Stomach (tissue), 9 donors: ENCODE results near the gene DAB1. TPM values are rescaled to one million over a fixed set of nuclear protein-coding genes. Genes with fewer than 3 reads are reported as not detected.
A peak's percentile ranks its signal among the peaks of the same experiment; 100 is the strongest.

ENCODE experiments used
- DNase-seq, 2 donors: peaks; one replicate each; pipeline versions ENCODE4 v3.0.0 to v3.0.0-alpha.2; 2013 to 2019
- H3K27ac ChIP-seq, 5 donors: fragments of 200-600 bp in 4 of 5; sonication (generic) in 4 of 5; one replicate each; pipeline ENCODE4 v1.5.1; 2013 to 2019; ENCODE audit warnings: mild to moderate bottlenecking in 1 of 5, moderate library complexity in 1 of 5
- H3K27me3 ChIP-seq, 3 donors: fragments of 200-600 bp; sonication (generic); one replicate each; pipeline ENCODE4 v1.5.1; 2017 to 2019; ENCODE audit warnings: mixed run types in 1 of 3
- H3K36me3 ChIP-seq, 4 donors: fragments of 200-600 bp; sonication (generic); 1 replicate in 3 of 4; 2 replicates in 1 of 4; pipeline ENCODE4 v1.5.1; 2016 to 2019
- H3K4me1 ChIP-seq, 4 donors: fragments of 200-600 bp; sonication (generic); one replicate each; pipeline ENCODE4 v1.5.1; 2016 to 2019
- H3K4me3 ChIP-seq, 4 donors: fragments of 200-600 bp; sonication (generic) in 3 of 4; one replicate each; pipeline ENCODE4 v1.5.1; 2016 to 2019; ENCODE audit warnings: mild to moderate bottlenecking in 1 of 4
- H3K9me3 ChIP-seq, 4 donors: fragments of 200-600 bp; sonication (generic); one replicate each; pipeline ENCODE4 v1.5.1; 2016 to 2019
- EP300 ChIP-seq: sonication (generic); formaldehyde crosslinking; IDR thresholded peaks from one replicate; pipeline ENCODE4 v1.6.1; 2017; ENCODE audit warnings: antibody characterized with exemption
- POLR2A ChIP-seq, 4 donors: fragments of 450-650 bp; IDR thresholded peaks; one replicate each; pipeline ENCODE4 v1.6.1; 2016; ENCODE audit warnings: antibody characterized with exemption in 4 of 4, control low read depth in 2 of 4, mild to moderate bottlenecking in 1 of 4, moderate library complexity in 1 of 4
- POLR2AphosphoS5 ChIP-seq, 3 donors: sonication (generic); formaldehyde crosslinking; IDR thresholded peaks; one replicate each; pipeline ENCODE4 v1.6.1; 2016; ENCODE audit warnings: antibody characterized with exemption in 3 of 3
- WGBS, 5 donors: extraction: QIAGEN DNeasy Blood & Tissue Kit in 3 of 5; methylation state at CpG; one replicate each; pipeline versions ENCODE4 v1.1.5 to v1.1.7; 2013 to 2018; 5-methylcytosine and 5-hydroxymethylcytosine counted together
- intact Hi-C: fragments of 100-400 bp; cut with DNase I; formaldehyde crosslinking; loops from one replicate; pipeline ENCODE4 v1.15.1; 2023; ENCODE audit warnings: low total_unique reads
- polyA plus RNA-seq, 3 donors: library from polyadenylated mRNA; stranded (reverse); fragments of 200-250 nt; gene quantifications; one replicate each; pipeline ENCODE4 v1.2.3, GENCODE V29; 2013
- total RNA-seq, 5 donors: library from RNA; depleted of rRNA; stranded (reverse); fragments of >200 nt; gene quantifications; one replicate each; pipeline versions ENCODE4 v1.1.0 to v1.2.3, GENCODE V29; 2014 to 2016
- TF ChIP-seq, protein P1 (sequence below), 7 experiments: fragments of 450-650 bp in 4 of 7; fragments of 200-600 bp in 3 of 7; sonication (generic) in 3 of 7; IDR thresholded peaks; one replicate each; pipeline ENCODE4 v1.5.1; 2016 to 2019; ENCODE audit warnings: antibody characterized with exemption in 7 of 7, control low read depth in 2 of 7, mild to moderate bottlenecking in 1 of 7
- donor health status: healthy with polysubstance abuse.
- donor health status: Bipolar disorder and iron deficiency.
- donor health status: healthy.

Gene DAB1
- total and polyA plus RNA-seq, 8 donors, result under 0.01 to 3.5 (median 0.61) TPM; not detected in 1

DNA sequence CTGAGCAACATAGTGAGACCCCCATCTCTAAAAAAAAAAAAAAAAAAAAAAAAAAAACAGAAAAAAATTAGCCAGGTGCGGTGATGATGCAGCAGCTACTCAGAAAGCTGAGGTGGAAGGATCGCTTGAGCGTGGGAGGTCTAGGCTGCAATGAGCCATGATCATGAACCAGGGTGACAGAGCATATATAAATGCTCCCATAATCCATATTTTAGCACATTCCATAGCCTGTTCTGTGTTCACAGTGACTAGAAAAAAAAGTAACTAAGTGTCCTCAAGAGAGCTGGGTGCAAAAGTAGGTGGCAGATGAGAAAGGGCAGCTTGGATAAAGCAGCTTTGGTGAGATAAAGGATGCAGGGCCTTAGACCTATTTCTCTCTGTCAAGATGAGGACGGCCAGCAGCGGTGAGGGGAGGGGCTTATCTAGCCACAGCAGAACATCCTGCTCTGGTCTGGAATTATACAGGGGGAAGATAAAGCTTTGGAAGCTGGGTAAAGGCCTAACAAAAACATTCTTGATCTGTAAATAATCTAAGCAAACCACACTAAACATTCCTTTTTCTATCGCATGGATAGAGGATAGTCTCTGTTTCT is 205.3 kb downstream of the DAB1 start:
- WGBS, 5 donors, result 55 to 67% (median 59%) methylated on average over 6 of the region's 6 CpGs
- H3K9me3 ChIP-seq, result no peaks in the 10 kb centered on the region
- TF ChIP-seq POLR2A (IDR thresholded peaks at IDR 0.05), result no peak
- no peak for TF ChIP-seq POLR2AphosphoS5 (IDR thresholded peaks at IDR 0.05)
- TF ChIP-seq EP300, result no peak
- TF ChIP-seq, protein P1, sequence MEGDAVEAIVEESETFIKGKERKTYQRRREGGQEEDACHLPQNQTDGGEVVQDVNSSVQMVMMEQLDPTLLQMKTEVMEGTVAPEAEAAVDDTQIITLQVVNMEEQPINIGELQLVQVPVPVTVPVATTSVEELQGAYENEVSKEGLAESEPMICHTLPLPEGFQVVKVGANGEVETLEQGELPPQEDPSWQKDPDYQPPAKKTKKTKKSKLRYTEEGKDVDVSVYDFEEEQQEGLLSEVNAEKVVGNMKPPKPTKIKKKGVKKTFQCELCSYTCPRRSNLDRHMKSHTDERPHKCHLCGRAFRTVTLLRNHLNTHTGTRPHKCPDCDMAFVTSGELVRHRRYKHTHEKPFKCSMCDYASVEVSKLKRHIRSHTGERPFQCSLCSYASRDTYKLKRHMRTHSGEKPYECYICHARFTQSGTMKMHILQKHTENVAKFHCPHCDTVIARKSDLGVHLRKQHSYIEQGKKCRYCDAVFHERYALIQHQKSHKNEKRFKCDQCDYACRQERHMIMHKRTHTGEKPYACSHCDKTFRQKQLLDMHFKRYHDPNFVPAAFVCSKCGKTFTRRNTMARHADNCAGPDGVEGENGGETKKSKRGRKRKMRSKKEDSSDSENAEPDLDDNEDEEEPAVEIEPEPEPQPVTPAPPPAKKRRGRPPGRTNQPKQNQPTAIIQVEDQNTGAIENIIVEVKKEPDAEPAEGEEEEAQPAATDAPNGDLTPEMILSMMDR (IDR thresholded peaks at IDR 0.05), result no peak
- no peak overlapping the region for H3K4me3 ChIP-seq
- H3K27me3 ChIP-seq, result no peaks in the 10 kb centered on the region
- H3K4me1 ChIP-seq, result peaks cover 0 to 10% (median 0%) of the 10 kb centered on the region in 4 donors
- no peaks in the 10 kb centered on the region for H3K36me3 ChIP-seq
- no peak overlapping the region for H3K27ac ChIP-seq
- intact Hi-C loops, result no loop called here
- DNase-seq, result peak in 1 of 2 donors; percentile 22

DNA sequence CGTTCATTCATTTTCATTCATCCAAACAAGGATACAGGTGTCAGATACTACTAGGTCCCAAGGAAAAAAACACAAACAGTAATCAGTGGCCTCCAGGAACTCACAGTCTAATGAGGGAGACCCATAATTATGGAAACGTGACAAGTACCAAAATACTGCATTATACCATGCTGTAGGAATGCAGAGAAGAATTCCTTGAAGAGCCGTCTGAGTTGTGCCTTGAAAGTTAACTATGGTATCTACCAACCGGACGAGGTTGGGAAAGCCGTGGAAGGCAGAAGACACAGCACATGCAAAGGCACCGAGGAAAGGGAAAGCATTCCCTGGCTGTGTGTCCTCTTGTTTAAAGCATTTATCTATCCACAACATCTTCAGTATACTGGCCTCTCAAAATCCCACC is 206.0 kb downstream of the DAB1 start:
- intact Hi-C loops, result no loop called here
- Histone ChIP-seq H3K4me1 (peaks cover 0 to 8% (median 0%) of the 10 kb centered on the region in 4 donors), H3K36me3 (no peaks in the 10 kb centered on the region), H3K4me3 (no peak overlapping the region), H3K27ac (no peak overlapping the region), H3K9me3 (no peaks in the 10 kb centered on the region), H3K27me3 (no peaks in the 10 kb centered on the region)
- TF ChIP-seq, protein P1 (IDR thresholded peaks at IDR 0.05), result no peak
- TF ChIP-seq POLR2A (IDR thresholded peaks at IDR 0.05) (no peak), POLR2AphosphoS5 (IDR thresholded peaks at IDR 0.05) (no peak)
- no peak for DNase-seq
- WGBS, 5 donors, result 84 to 90% (median 87%) methylated on average over 7 of the region's 7 CpGs

DNA sequence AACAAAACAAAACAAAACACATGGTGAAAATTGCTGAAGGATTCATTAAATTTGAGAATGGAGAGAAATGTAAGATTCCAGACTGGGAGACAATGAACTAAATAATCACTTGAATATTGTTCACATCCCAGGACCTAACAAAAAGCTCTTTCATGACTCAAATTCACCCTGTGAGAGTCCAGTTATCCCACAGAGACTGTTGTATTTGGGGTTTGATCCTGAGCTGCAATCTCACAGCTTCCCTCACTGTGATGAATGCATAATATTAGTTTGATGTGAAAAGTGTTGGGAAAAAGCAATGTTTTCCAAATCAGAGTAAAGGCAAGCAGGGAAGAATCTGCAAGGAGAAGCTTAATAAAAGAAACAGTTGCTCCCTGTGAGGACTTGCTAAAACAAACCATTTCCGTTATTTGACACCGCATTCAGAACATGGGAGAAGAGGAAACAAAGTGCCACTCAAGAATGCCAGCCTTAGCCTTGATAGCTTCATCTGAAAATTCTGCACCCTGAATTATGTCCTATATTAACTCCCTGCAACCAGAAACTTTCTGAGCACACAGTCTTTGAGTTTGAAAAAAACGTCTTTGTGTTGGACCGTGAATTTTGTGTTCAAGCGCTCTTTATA is 208.8 kb downstream of the DAB1 start:
- intact Hi-C loops, result no loop called here
- no peak overlapping the region for H3K4me3 ChIP-seq
- TF ChIP-seq POLR2AphosphoS5 (IDR thresholded peaks at IDR 0.05), result no peak
- no peak for TF ChIP-seq POLR2A (IDR thresholded peaks at IDR 0.05)
- TF ChIP-seq EP300, result no peak
- TF ChIP-seq, protein P1 (IDR thresholded peaks at IDR 0.05), result no peak
- DNase-seq, result no peak
- no peaks in the 10 kb centered on the region for H3K36me3 ChIP-seq
- no peak overlapping the region for H3K27ac ChIP-seq
- H3K4me1 ChIP-seq, result no peaks in the 10 kb centered on the region
- no peaks in the 10 kb centered on the region for H3K27me3 ChIP-seq
- no peaks in the 10 kb centered on the region for H3K9me3 ChIP-seq
- WGBS, 5 donors, result 62 to 76% (median 71%) methylated on average over 5 of the region's 5 CpGs

DNA sequence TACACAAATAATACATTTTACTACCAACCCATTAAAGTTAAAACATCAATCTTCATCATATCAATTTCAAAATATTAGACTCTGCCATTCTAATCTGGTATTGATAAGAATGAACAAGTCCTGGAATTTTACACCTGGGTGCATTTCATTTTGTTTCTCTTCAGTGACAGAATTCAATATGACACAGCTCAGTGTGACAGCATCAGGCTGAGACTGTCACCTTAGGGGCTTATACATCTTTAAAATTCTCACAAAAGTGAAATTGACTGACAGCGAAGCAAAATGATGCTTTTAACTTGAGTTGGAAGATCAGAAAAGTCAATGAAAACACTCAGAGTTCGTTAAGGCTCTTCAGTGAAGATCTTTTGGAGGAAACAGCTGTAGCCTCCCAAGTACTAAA is 213.0 kb downstream of the DAB1 start:
- Histone ChIP-seq H3K9me3 (no peaks in the 10 kb centered on the region), H3K4me1 (no peaks in the 10 kb centered on the region), H3K27me3 (no peaks in the 10 kb centered on the region), H3K4me3 (no peak overlapping the region), H3K27ac (no peak overlapping the region), H3K36me3 (no peaks in the 10 kb centered on the region)
- intact Hi-C loops, result no loop called here
- WGBS, 5 donors, result 66 to 89% (median 78%) methylated on average over 2 of the region's 2 CpGs
- no peak for DNase-seq
- TF ChIP-seq, protein P1 (IDR thresholded peaks at IDR 0.05), result no peak
